H1 (cell line): ENCODE data around the gene PJVK. TPM values are rescaled to one million over a fixed set of nuclear protein-coding genes. Genes with fewer than 3 reads are reported as not detected.

ENCODE experiments used
- ASH2L ChIP-seq: fragments of 200-600, 300-600 bp; sonication (generic); IDR thresholded peaks from one replicate; pipeline ENCODE4 v1.7.1; 2017; ENCODE audit warnings: low read length
- BACH1 ChIP-seq: IDR thresholded peaks from 2 replicates; pipeline ENCODE4 v1.6.1; 2012; ENCODE audit warnings: low read length, improper control_type of control experiment
- CBX8 ChIP-seq: fragments of 300-800, 300-1000 bp; sonication (generic); IDR thresholded peaks from 2 replicates; pipeline ENCODE4 v1.7.1; 2016; ENCODE audit warnings: low read depth, low read length, borderline replicate concordance
- CHD2 ChIP-seq: IDR thresholded peaks from 2 replicates; pipeline ENCODE4 v1.6.1; 2012; ENCODE audit warnings: low read length, improper control_type of control experiment
- EZH2 ChIP-seq: fragments of 200-600 bp; sonication (generic); IDR thresholded peaks from 2 replicates; pipeline ENCODE4 v1.7.1; 2012; ENCODE audit warnings: low read depth, mild to moderate bottlenecking, moderate library complexity, low read length, inconsistent platforms; ENCODE audit not compliant: severe bottlenecking
- JUN ChIP-seq: IDR thresholded peaks from 2 replicates; pipeline ENCODE4 v1.6.1; 2011; ENCODE audit warnings: low read depth, mild to moderate bottlenecking, improper control_type of control experiment, low read length
- JUND ChIP-seq: IDR thresholded peaks from 2 replicates; pipeline ENCODE4 v1.6.1; 2011; ENCODE audit warnings: mild to moderate bottlenecking, improper control_type of control experiment, low read length
- KDM4A ChIP-seq: IDR thresholded peaks from one replicate; pipeline ENCODE4 v1.7.1; 2012; ENCODE audit warnings: low read depth, mild to moderate bottlenecking, moderate library complexity, low read length, inconsistent platforms; ENCODE audit not compliant: severe bottlenecking
- PHF8 ChIP-seq: fragments of 200-600 bp; sonication (generic); conservative IDR thresholded peaks from 2 replicates; pipeline ENCODE4 v1.7.1; 2012; ENCODE audit warnings: low read depth, mild to moderate bottlenecking, inconsistent platforms, low read length, moderate library complexity
- POLR2A ChIP-seq, 2 experiments: IDR thresholded peaks; 1 replicate in 1 of 2; 2 replicates in 1 of 2; pipeline ENCODE4 v1.6.1; 2011; ENCODE audit warnings: low read depth in 2 of 2, low read length in 2 of 2, mild to moderate bottlenecking in 2 of 2; ENCODE audit errors: control extremely low read depth in 1 of 2
- POU5F1 ChIP-seq: IDR thresholded peaks from 2 replicates; pipeline ENCODE4 v1.6.1; 2011; ENCODE audit warnings: low read depth, mild to moderate bottlenecking, low read length, moderate library complexity
- SAP30 ChIP-seq: fragments of 300-600 bp; sonication (generic); IDR thresholded peaks from 2 replicates; pipeline ENCODE4 v1.7.1; 2012; ENCODE audit warnings: low read length, moderate library complexity, mild to moderate bottlenecking, inconsistent platforms; ENCODE audit not compliant: insufficient read depth, insufficient replicate concordance
- SIN3A ChIP-seq, 2 experiments: IDR thresholded peaks in 1 of 2; conservative IDR thresholded peaks in 1 of 2; 2 replicates each; pipeline ENCODE4 v1.6.1; 2011 to 2012; ENCODE audit warnings: low read length in 2 of 2, improper control_type of control experiment in 1 of 2, low read depth in 1 of 2, mild to moderate bottlenecking in 1 of 2
- SRF ChIP-seq: IDR thresholded peaks from 2 replicates; pipeline ENCODE4 v1.6.1; 2011; ENCODE audit warnings: mild to moderate bottlenecking, low read depth, low read length, moderate library complexity
- TEAD4 ChIP-seq: IDR thresholded peaks from 2 replicates; pipeline ENCODE4 v1.6.1; 2012; ENCODE audit warnings: low read depth, low read length, inconsistent platforms, mixed read lengths
- ZNF274 ChIP-seq: IDR thresholded peaks from 2 replicates; pipeline ENCODE4 v1.7.0; 2012; ENCODE audit warnings: low read length, borderline replicate concordance; ENCODE audit errors: extremely low read depth
- polyA plus RNA-seq, 7 experiments: library from polyadenylated mRNA; depleted of rRNA in 3 of 7; stranded (reverse) in 5 of 7; unstranded in 2 of 7; fragments of >200 nt in 5 of 7; fragments of 200-250 nt in 2 of 7; gene quantifications; 1 replicate in 5 of 7; 2 replicates in 1 of 7; 4 replicates in 1 of 7; pipeline versions ENCODE4 v1.2.1 to v1.2.3, GENCODE V29; 2011 to 2013; ENCODE audit warnings: missing spikeins in 2 of 7, mixed read lengths in 2 of 7
- total RNA-seq: library from RNA; stranded (reverse); fragmentation: NEBNext Ultra II Directional; extraction: Animal tissue kit (Norgen Biotek cat#: 25700); gene quantifications from 2 replicates; pipeline ENCODE4 v1.2.1, GENCODE V29; 2021
- TF ChIP-seq, protein P1 (sequence below), 3 experiments: IDR thresholded peaks; 1 replicate in 2 of 3; 2 replicates in 1 of 3; pipeline versions ENCODE4 v1.5.1 to v1.6.1; 2011; ENCODE audit warnings: low read length in 3 of 3, mild to moderate bottlenecking in 3 of 3, inconsistent platforms in 2 of 3, low read depth in 1 of 3, moderate library complexity in 1 of 3; ENCODE audit not compliant: insufficient read depth in 1 of 3; ENCODE audit errors: control extremely low read depth in 1 of 3
- TF ChIP-seq, protein P2 (sequence below): IDR thresholded peaks from 2 replicates; pipeline ENCODE4 v1.6.1; 2012; ENCODE audit warnings: low read length, inconsistent platforms
- TF ChIP-seq, protein P3 (sequence below): IDR thresholded peaks from 2 replicates; pipeline ENCODE4 v1.6.1; 2012; ENCODE audit warnings: inconsistent platforms

PJVK gene
- total and polyA plus RNA-seq, 2 of the 8 experiments (the other 6 are each of a cell fraction or from before 2014, with no cell fraction given), result 2.4 to 2.8 TPM

DNA sequence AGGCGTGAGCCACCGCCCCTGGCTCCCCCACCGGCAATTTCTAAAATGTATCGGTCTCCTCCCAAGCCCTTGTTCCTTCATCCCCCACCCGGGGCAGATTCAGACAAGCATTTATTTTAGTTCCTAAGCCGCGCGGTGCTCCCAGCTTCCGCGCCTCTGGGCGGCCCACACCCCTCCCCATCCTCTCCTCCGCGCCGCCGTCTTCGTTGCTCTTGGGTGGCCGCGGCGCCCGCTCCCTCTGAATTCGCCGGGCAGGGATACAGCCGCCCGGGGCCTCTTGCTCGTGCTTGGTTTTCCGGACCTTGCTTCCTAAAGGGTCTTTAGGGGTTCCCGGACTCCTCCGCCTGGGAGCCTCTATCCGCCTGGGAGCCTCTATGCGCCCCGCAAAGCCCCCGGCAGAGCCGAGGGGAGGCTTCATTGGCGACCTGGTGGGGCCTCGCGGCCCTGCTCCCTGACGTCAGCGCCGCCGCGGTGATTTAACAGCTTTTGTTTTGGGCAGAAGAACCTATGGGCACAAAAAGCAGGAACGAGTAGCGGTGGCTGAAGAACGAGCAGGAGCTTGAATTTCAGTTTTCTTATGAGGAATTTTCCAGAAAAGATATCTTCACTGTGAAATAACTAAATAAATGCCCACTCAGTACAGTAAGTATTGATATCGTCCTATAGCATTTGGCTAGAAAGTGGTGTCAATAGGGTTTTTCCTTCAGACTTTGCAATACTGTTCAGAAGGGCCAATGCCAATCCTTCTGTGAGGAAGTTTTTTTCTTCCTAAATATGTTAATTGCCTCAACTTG, 37.5 kb upstream of the PJVK start (continued):
- TF ChIP-seq SRF (no peak), SAP30 (no peak), TEAD4 (no peak), SIN3A (conservative IDR thresholded peaks at IDR 0.05 in 1 of 2, IDR thresholded peaks at IDR 0.05 in 1 of 2; ENCODE audit: low read depth in 1 of 2, low read length in 2 of 2) (no peak; a peak in 1 of 4 replicates), POU5F1 (no peak), CBX8 (no peak), EZH2 (no peak), JUND (peak; percentile 14; the same call in 1 of the 2 replicates), ZNF274 (no peak), PHF8 (peak; percentile 90), KDM4A (peak; percentile 73), BACH1 (no peak), CHD2 (peak; percentile 14; the same call in 1 of the 2 replicates), JUN (0 out of 2 replicates have a peak, but pooled peaks have one; percentile 16), POLR2A (IDR thresholded peaks at IDR 0.05; ENCODE audit: control extremely low read depth in 1 of 2, low read depth in 2 of 2, low read length in 2 of 2) (peak; percentile 46 to 85), ASH2L (peak; percentile 65)
- TF ChIP-seq, protein P1, sequence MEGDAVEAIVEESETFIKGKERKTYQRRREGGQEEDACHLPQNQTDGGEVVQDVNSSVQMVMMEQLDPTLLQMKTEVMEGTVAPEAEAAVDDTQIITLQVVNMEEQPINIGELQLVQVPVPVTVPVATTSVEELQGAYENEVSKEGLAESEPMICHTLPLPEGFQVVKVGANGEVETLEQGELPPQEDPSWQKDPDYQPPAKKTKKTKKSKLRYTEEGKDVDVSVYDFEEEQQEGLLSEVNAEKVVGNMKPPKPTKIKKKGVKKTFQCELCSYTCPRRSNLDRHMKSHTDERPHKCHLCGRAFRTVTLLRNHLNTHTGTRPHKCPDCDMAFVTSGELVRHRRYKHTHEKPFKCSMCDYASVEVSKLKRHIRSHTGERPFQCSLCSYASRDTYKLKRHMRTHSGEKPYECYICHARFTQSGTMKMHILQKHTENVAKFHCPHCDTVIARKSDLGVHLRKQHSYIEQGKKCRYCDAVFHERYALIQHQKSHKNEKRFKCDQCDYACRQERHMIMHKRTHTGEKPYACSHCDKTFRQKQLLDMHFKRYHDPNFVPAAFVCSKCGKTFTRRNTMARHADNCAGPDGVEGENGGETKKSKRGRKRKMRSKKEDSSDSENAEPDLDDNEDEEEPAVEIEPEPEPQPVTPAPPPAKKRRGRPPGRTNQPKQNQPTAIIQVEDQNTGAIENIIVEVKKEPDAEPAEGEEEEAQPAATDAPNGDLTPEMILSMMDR (IDR thresholded peaks at IDR 0.05; ENCODE audit: control extremely low read depth in 1 of 3, insufficient read depth in 1 of 3, low read depth in 1 of 3, low read length in 3 of 3), result no peak
- TF ChIP-seq, protein P2, sequence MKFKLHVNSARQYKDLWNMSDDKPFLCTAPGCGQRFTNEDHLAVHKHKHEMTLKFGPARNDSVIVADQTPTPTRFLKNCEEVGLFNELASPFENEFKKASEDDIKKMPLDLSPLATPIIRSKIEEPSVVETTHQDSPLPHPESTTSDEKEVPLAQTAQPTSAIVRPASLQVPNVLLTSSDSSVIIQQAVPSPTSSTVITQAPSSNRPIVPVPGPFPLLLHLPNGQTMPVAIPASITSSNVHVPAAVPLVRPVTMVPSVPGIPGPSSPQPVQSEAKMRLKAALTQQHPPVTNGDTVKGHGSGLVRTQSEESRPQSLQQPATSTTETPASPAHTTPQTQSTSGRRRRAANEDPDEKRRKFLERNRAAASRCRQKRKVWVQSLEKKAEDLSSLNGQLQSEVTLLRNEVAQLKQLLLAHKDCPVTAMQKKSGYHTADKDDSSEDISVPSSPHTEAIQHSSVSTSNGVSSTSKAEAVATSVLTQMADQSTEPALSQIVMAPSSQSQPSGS, result 0 out of 2 replicates have a peak, but pooled peaks have one; percentile 67
- TF ChIP-seq, protein P3, sequence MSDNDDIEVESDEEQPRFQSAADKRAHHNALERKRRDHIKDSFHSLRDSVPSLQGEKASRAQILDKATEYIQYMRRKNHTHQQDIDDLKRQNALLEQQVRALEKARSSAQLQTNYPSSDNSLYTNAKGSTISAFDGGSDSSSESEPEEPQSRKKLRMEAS, result peak; percentile 66; the same call in 1 of the 2 replicates
